ENCODE measurements around the gene SMIM31.

The SMIM31 gene

DNA sequence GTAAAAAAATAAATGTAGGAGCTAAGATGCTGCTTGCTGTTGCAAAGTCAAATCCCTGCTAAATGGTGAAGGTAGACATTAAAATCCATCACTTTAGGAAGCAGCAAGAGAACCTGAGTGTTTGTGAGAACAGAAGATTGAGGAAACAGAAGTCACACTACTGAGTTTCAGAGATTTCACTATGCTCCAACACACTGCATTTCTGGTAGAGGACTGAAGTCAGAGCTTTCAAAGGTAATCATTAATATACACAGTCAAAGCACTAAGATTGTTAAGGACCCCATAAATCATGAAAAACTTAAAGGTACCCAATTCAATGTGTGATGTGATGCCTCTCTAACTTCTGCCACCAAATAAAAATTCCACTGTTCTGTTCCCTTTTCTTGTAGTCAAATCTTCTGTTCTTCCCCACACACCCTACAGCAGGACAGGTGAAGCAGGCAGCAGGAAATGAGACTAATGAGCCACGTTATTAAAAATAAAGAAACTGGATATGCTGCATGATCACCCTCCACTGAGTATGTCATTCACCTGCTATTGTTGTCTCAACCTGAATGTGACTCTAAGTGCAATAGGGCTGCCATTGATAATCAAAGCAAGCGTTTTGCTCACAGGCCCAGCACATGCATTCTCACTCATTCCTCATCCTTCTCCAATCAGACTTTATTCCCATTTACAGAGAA lies 94.2 kb downstream of the SMIM31 start:
- TF ChIP-seq, protein P1, sequence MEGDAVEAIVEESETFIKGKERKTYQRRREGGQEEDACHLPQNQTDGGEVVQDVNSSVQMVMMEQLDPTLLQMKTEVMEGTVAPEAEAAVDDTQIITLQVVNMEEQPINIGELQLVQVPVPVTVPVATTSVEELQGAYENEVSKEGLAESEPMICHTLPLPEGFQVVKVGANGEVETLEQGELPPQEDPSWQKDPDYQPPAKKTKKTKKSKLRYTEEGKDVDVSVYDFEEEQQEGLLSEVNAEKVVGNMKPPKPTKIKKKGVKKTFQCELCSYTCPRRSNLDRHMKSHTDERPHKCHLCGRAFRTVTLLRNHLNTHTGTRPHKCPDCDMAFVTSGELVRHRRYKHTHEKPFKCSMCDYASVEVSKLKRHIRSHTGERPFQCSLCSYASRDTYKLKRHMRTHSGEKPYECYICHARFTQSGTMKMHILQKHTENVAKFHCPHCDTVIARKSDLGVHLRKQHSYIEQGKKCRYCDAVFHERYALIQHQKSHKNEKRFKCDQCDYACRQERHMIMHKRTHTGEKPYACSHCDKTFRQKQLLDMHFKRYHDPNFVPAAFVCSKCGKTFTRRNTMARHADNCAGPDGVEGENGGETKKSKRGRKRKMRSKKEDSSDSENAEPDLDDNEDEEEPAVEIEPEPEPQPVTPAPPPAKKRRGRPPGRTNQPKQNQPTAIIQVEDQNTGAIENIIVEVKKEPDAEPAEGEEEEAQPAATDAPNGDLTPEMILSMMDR (IDR thresholded peaks at IDR 0.05), result no peak
- H3K36me3 ChIP-seq, result no peaks in the 10 kb centered on the region

More for the DNA sequence above, 94.2 kb downstream of the SMIM31 start:
- Histone ChIP-seq H3K27ac (no peak overlapping the region), H3K9me3 (no peaks in the 10 kb centered on the region), H3K4me1 (ENCODE audit: control insufficient read depth in 1 of 2, insufficient read depth in 1 of 2, low read depth in 1 of 2, low read length in 1 of 2) (no peaks in the 10 kb centered on the region), H3K27me3 (no peaks in the 10 kb centered on the region), H3K4me3 (ENCODE audit: low read depth in 1 of 2, low read length in 1 of 2) (no peak overlapping the region)
